ENCODE results near the gene FADS1. TPM values are rescaled to one million over a fixed set of nuclear protein-coding genes. Genes with fewer than 3 reads are reported as not detected.

Gene FADS1
- total RNA-seq, 6 donors from 2014 or later: 38.8 to 63.7 (median 53.2) TPM

- no peak for TF ChIP-seq POLR2AphosphoS5 (IDR thresholded peaks at IDR 0.05)
- Histone ChIP-seq H3K4me1 (peaks cover 5 to 27% (median 10%) of the 10 kb centered on the region in 4 donors), H3K36me3 (peaks cover 7 to 48% (median 42%) of the 10 kb centered on the region in 4 donors), H3K4me3 (no peak overlapping the region), H3K9me3 (no peaks in the 10 kb centered on the region), H3K27me3 (no peaks in the 10 kb centered on the region), H3K27ac (no peak overlapping the region)
- no peak for ATAC-seq (ENCODE audit: low FRiP score in 2 of 2)
- DNase-seq: no peak
- 91 to 92% methylated on average over 4 of the region's 4 CpGs for WGBS, 2 donors
Observed at GRCh38 chr11:61812736-61813411, 3.9 kb downstream of the FADS1 start.

GRCh38 chr11:61811831-61812230 is 5.0 kb downstream of the FADS1 start:
- Histone ChIP-seq H3K27ac (no peak overlapping the region), H3K4me1 (peaks cover 0 to 17% (median 6%) of the 10 kb centered on the region in 4 donors), H3K4me3 (no peak overlapping the region), H3K9me3 (no peaks in the 10 kb centered on the region), H3K36me3 (peaks cover 7 to 56% (median 47%) of the 10 kb centered on the region in 4 donors), H3K27me3 (no peaks in the 10 kb centered on the region)
- DNase-seq (no peak), ATAC-seq (ENCODE audit: low FRiP score in 2 of 2) (no peak)
- 87 to 94% methylated on average over 5 of the region's 5 CpGs for WGBS, 2 donors
- TF ChIP-seq CTCF (IDR thresholded peaks at IDR 0.05) (no peak), POLR2AphosphoS5 (IDR thresholded peaks at IDR 0.05) (no peak), POLR2A (IDR thresholded peaks at IDR 0.05) (no peak), EP300 (IDR thresholded peaks at IDR 0.05) (no peak)

DNA sequence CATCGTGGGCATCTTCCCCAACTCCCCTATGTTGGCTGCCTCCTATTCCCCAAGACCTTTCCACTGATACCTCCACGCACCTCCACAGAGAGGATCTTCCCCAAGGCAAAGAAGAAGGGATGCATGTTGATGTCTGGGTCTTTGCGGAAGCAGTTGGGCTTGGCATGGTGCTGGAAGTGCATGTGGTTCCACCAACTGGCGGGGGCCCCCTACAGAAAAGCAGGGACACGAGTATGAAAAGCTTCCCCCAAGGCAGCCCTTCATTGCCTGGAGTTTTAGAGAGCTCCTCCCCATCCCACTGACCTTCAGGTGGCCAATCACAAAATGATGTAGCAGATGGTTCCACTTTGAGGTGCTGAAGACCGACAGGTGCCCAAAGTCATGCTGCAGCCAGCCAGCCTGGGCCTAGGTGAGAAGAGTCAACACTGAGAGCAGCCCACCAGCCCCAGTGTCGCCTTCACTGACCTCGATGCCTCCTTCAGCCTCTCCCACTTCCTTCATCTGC is 6.1 kb downstream of the FADS1 start:
- Histone ChIP-seq H3K36me3 (peaks cover 7 to 64% (median 54%) of the 10 kb centered on the region in 4 donors), H3K9me3 (no peaks in the 10 kb centered on the region), H3K4me1 (peaks cover 0 to 6% (median 3%) of the 10 kb centered on the region in 4 donors), H3K27me3 (no peaks in the 10 kb centered on the region), H3K27ac (no peak overlapping the region), H3K4me3 (no peak overlapping the region)
- DNase-seq: no peak
- TF ChIP-seq CTCF (IDR thresholded peaks at IDR 0.05) (no peak), EP300 (IDR thresholded peaks at IDR 0.05) (no peak), POLR2A (IDR thresholded peaks at IDR 0.05) (no peak), POLR2AphosphoS5 (IDR thresholded peaks at IDR 0.05) (no peak)
- no peak for ATAC-seq (ENCODE audit: low FRiP score in 2 of 2)
- WGBS, 2 donors: 91 to 96% methylated on average over 8 of the region's 8 CpGs

- Histone ChIP-seq H3K4me1 (no peaks in the 10 kb centered on the region), H3K27ac (no peak overlapping the region), H3K27me3 (no peaks in the 10 kb centered on the region), H3K4me3 (no peak overlapping the region), H3K36me3 (peaks cover 8 to 88% (median 73%) of the 10 kb centered on the region in 4 donors), H3K9me3 (no peaks in the 10 kb centered on the region)
- ATAC-seq (ENCODE audit: low FRiP score in 2 of 2): no peak
- no peak for DNase-seq
- WGBS, 2 donors: 93% methylated on average over 5 of the region's 5 CpGs
- TF ChIP-seq POLR2AphosphoS5 (IDR thresholded peaks at IDR 0.05): no peak
- no peak for TF ChIP-seq EP300 (IDR thresholded peaks at IDR 0.05)
Observed at GRCh38 chr11:61806785-61807184, 10.0 kb downstream of the FADS1 start.

DNA sequence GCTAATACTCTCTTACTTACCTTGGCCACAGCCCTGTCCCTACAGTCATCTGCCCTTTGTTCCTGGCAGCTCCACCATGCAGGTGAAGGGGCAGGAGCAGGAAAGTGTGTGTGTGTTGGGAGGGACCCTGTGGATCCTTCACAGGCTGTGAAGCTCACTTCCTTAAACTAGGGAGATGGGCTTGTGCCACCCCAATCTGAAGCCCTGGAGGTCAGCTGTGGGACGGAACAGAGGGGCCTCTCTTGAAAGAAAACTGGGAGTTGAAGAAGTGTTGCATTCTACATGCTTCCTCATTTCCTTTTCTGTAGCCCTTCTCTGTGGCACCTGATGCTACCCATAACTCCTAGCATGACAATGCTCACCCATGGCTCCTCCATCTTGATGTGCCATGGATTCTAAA is 11.7 kb downstream of the FADS1 start:
- Histone ChIP-seq H3K27ac (no peak overlapping the region), H3K9me3 (no peaks in the 10 kb centered on the region), H3K27me3 (no peaks in the 10 kb centered on the region), H3K4me1 (no peaks in the 10 kb centered on the region), H3K36me3 (peaks cover 8 to 74% (median 61%) of the 10 kb centered on the region in 4 donors), H3K4me3 (no peak overlapping the region)
- TF ChIP-seq CTCF (IDR thresholded peaks at IDR 0.05) (no peak), POLR2AphosphoS5 (IDR thresholded peaks at IDR 0.05) (no peak), EP300 (IDR thresholded peaks at IDR 0.05) (no peak), POLR2A (IDR thresholded peaks at IDR 0.05) (no peak)
- 77 to 86% methylated on average over 1 of the region's 1 CpG for WGBS, 2 donors
- ATAC-seq (ENCODE audit: low FRiP score in 2 of 2) (no peak), DNase-seq (no peak)
